ENCODE data around the gene EIF4G1.

- TF ChIP-seq CTCF (IDR thresholded peaks at IDR 0.05) (no peak), EP300 (IDR thresholded peaks at IDR 0.05) (no peak), POLR2A (IDR thresholded peaks at IDR 0.05) (no peak)
Observed at GRCh38 chr3:184296616-184297015, 17.8 kb upstream of the EIF4G1 start.

Measured in suprapubic skin (tissue), 3 donors.